K562 (cell line): ENCODE measurements around the gene CTXND1. TPM values are rescaled to one million over a fixed set of nuclear protein-coding genes. Genes with fewer than 3 reads are reported as not detected.

Experiments used
- ATAC-seq: fragments of 200-7000 bp; cut with Tn5 transposase; 3 replicates; pipeline ENCODE4 v1.9.1; 2020; ENCODE audit warnings: moderate library complexity
- BruUV-seq: library from RNA; stranded (reverse); fragments of 400-500 nt; replicated peaks from 2 replicates; lab custom pipeline; 2021; lab: Mats Ljungman, UMichigan
- CTCF ChIA-PET: fragments of 300-600 bp; formaldehyde crosslinking; extraction: SDS; loops from one replicate; lab custom pipeline; 2021; ENCODE audit warnings: low intra/inter-chr PET ratio; lab: Yijun Ruan, JAX
- POLR2A ChIA-PET: fragments of 300-600, 350-650 bp; sonication (Branson Sonifier 250); formaldehyde crosslinking; extraction: SDS; loops from one replicate; lab custom pipeline; 2021; ENCODE audit warnings: antibody characterized with exemption, inconsistent platforms; lab: Yijun Ruan, JAX
- DNase-seq, 4 experiments: peaks; one replicate each; pipeline versions ENCODE4 v3.0.0 to v3.0.0-alpha.2; 2011 to 2018; ENCODE audit warnings: low spot score in 3 of 4, mixed read lengths in 3 of 4; ENCODE audit errors: extremely low read depth in 1 of 4
- FAIRE-seq: peaks from 2 replicates; lab custom pipeline; 2011; peaks lifted over from hg19 to GRCh38; lab: Jason Lieb, UNC
- H2AFZ ChIP-seq: 2 replicates; pipeline ENCODE4 v1.6.0; 2011; ENCODE audit warnings: low read depth, low read length, control low read depth, inconsistent platforms
- H3K27ac ChIP-seq: fragments of 200-600 bp; 3 replicates; pipeline ENCODE4 v1.8.0; 2011; ENCODE audit warnings: low read depth, mild to moderate bottlenecking, control low read depth, inconsistent platforms, low read length, moderate library complexity, mixed read lengths; ENCODE audit errors: extremely low read depth
- H3K27me3 ChIP-seq, 2 experiments: fragments of 300-600 bp in 1 of 2; 2 replicates in 1 of 2; 3 replicates in 1 of 2; pipeline versions ENCODE4 v1.6.0 to v1.8.0; 2011; ENCODE audit warnings: inconsistent platforms in 2 of 2, low read length in 2 of 2, mild to moderate bottlenecking in 1 of 2, mixed read lengths in 1 of 2, moderate library complexity in 1 of 2; ENCODE audit not compliant: control insufficient read depth in 2 of 2, insufficient read depth in 2 of 2
- H3K36me3 ChIP-seq: fragments of 300-600 bp; 3 replicates; pipeline ENCODE4 v1.8.0; 2011; ENCODE audit warnings: mild to moderate bottlenecking, low read length, inconsistent platforms; ENCODE audit not compliant: control insufficient read depth, insufficient read depth
- H3K4me1 ChIP-seq, 2 experiments: fragments of 200-600 bp in 1 of 2; replicated peaks in 1 of 2; 2 replicates in 1 of 2; 3 replicates in 1 of 2; pipeline versions ENCODE4 v1.5.1 to v1.8.0; 2011; ENCODE audit warnings: inconsistent platforms in 2 of 2, low read length in 2 of 2, mild to moderate bottlenecking in 1 of 2, mixed read lengths in 1 of 2, moderate library complexity in 1 of 2; ENCODE audit not compliant: control insufficient read depth in 2 of 2, insufficient read depth in 2 of 2
- H3K4me2 ChIP-seq: 2 replicates; pipeline ENCODE4 v1.6.1; 2011; ENCODE audit warnings: low read length, control low read depth, inconsistent platforms, mixed read lengths; ENCODE audit not compliant: insufficient read depth
- H3K4me3 ChIP-seq: fragments of 200-600 bp; sonication (generic), shearing (Covaris generic); 2 replicates; pipeline ENCODE4 v1.5.1; 2016; ENCODE audit warnings: control low read depth, inconsistent platforms
- H3K79me2 ChIP-seq: fragments of 200-600 bp; 3 replicates; pipeline ENCODE4 v1.8.0; 2011; ENCODE audit warnings: low read length, inconsistent platforms; ENCODE audit not compliant: control insufficient read depth, insufficient read depth
- H3K9ac ChIP-seq, 2 experiments: 2 replicates each; pipeline versions ENCODE4 v1.6.0 to v1.6.1; 2011; ENCODE audit warnings: low read depth in 2 of 2, low read length in 2 of 2, control low read depth in 1 of 2, inconsistent platforms in 1 of 2, mild to moderate bottlenecking in 1 of 2, mixed read lengths in 1 of 2; ENCODE audit not compliant: insufficient read depth in 1 of 2
- H3K9me1 ChIP-seq: one replicate; pipeline ENCODE4 v1.6.0; 2011; ENCODE audit warnings: inconsistent platforms, mild to moderate bottlenecking, low read length, moderate library complexity; ENCODE audit not compliant: control insufficient read depth, insufficient read depth
- H3K9me3 ChIP-seq: replicated peaks from 2 replicates; pipeline ENCODE4 v1.5.1; 2011; ENCODE audit warnings: low read depth, low read length, inconsistent platforms; ENCODE audit not compliant: control insufficient read depth, insufficient read depth
- H4K20me1 ChIP-seq: replicated peaks from 2 replicates; pipeline ENCODE4 v1.6.1; 2011; ENCODE audit warnings: low read length, inconsistent platforms, mixed read lengths; ENCODE audit not compliant: control insufficient read depth, insufficient read depth
- ATF1 ChIP-seq, 2 experiments: fragments of 450-650 bp in 1 of 2; IDR thresholded peaks; 2 replicates each; pipeline ENCODE4 v1.6.1; 2016; ENCODE audit warnings: missing compliant biosample characterization in 1 of 2, missing genetic modification characterization in 1 of 2
- CBFA2T3 ChIP-seq: fragments of 450-650 bp; IDR thresholded peaks from 2 replicates; pipeline ENCODE4 v1.6.1; 2017
- DPF2 ChIP-seq: fragments of 450-650 bp; IDR thresholded peaks from 2 replicates; pipeline ENCODE4 v1.6.1; 2016
- EHMT2 ChIP-seq: fragments of 450-650 bp; IDR thresholded peaks from 2 replicates; pipeline ENCODE4 v1.6.1; 2018; ENCODE audit warnings: antibody characterized with exemption
- ESRRA ChIP-seq: fragments of 450-650 bp; IDR thresholded peaks from 2 replicates; pipeline ENCODE4 v1.6.1; 2014; ENCODE audit warnings: low read depth, mild to moderate bottlenecking, moderate library complexity, borderline replicate concordance
- HCFC1 ChIP-seq: IDR thresholded peaks from 2 replicates; pipeline ENCODE4 v1.6.1; 2012; ENCODE audit warnings: low read depth, low read length, improper control_type of control experiment
- HDAC3 ChIP-seq: fragments of 450-650 bp; IDR thresholded peaks from 2 replicates; pipeline ENCODE4 v1.6.1; 2018; ENCODE audit warnings: borderline replicate concordance, mild to moderate bottlenecking, moderate library complexity; ENCODE audit not compliant: partially characterized antibody
- HLTF ChIP-seq: fragments of 450-650 bp; IDR thresholded peaks from 2 replicates; pipeline ENCODE4 v1.6.1; 2016
- MBD2 ChIP-seq: sonication (generic); IDR thresholded peaks from 2 replicates; pipeline ENCODE4 v1.6.1; 2016; ENCODE audit warnings: low read depth, borderline replicate concordance
- MEF2D ChIP-seq: conservative IDR thresholded peaks from 2 replicates; pipeline ENCODE4 v1.6.1; 2016; ENCODE audit warnings: low read depth, missing genetic modification characterization, missing compliant biosample characterization
- NR1H2 ChIP-seq: sonication (generic); formaldehyde crosslinking; IDR thresholded peaks from 2 replicates; pipeline ENCODE4 v1.4.0; 2020; ENCODE audit warnings: mild to moderate bottlenecking, missing genetic modification reagents
- POLR2AphosphoS2 ChIP-seq: IDR thresholded peaks from 2 replicates; pipeline ENCODE4 v1.6.1; 2012; ENCODE audit warnings: low read length, improper control_type of control experiment
- RUNX1 ChIP-seq: sonication (generic); IDR thresholded peaks from 2 replicates; pipeline ENCODE4 v1.6.1; 2016; ENCODE audit warnings: antibody characterized with exemption, low read depth
- STAT5A ChIP-seq: IDR thresholded peaks from 2 replicates; pipeline ENCODE4 v1.6.1; 2012; ENCODE audit warnings: low read length, inconsistent platforms, borderline replicate concordance
- WGBS: fragments of 100-300 bp; shearing (Covaris generic); methylation state at CpG from one replicate; pipeline ENCODE4 v1.1.6; 2016; ENCODE audit warnings: low coverage, mixed read lengths; ENCODE audit not compliant: insufficient coverage; ENCODE audit errors: missing lambda C conversion rate; 5-methylcytosine and 5-hydroxymethylcytosine counted together
- in situ Hi-C: fragments of 300-500 bp; cut with MboI; formaldehyde crosslinking; loops from 4 replicates; pipeline ENCODE4 v1.15.0; 2018; ENCODE audit warnings: inconsistent platforms, mixed read lengths
- intact Hi-C: fragments of 100-400 bp; cut with micrococcal nuclease; formaldehyde crosslinking; loops from 2 replicates; pipeline ENCODE4 v1.14.2; 2022
- polyA plus RNA-seq, 8 experiments: library from polyadenylated mRNA; depleted of rRNA in 4 of 8; stranded (reverse) in 5 of 8; unstranded in 3 of 8; fragments of >200 nt; fragmentation: Nextera tagmentation in 2 of 8; fragmentation: Illumina TruSeq in 1 of 8; extraction: Ambion mirVana in 2 of 8; extraction: Trizol in 1 of 8; gene quantifications; 2 replicates each; pipeline versions ENCODE4 v1.2.1 to v1.2.3, GENCODE V29; 2011 to 2014; ENCODE audit warnings: inconsistent platforms in 1 of 8, missing spikeins in 1 of 8
- total RNA-seq, 7 experiments: library from RNA; depleted of rRNA in 6 of 7; stranded (reverse); fragments of >200 nt in 6 of 7; fragmentation: Illumina TruSeq in 2 of 7; extraction: Trizol in 2 of 7; gene quantifications; 2 replicates each; pipeline versions ENCODE4 v1.2.1 to v1.2.3, GENCODE V29; 2011 to 2021; ENCODE audit warnings: low replicate concordance in 1 of 7
- TF ChIP-seq, protein P1 (sequence below): fragments of 450-650 bp; IDR thresholded peaks from one replicate; pipeline ENCODE4 v1.6.1; 2018; ENCODE audit warnings: mild to moderate bottlenecking, moderate library complexity; ENCODE audit not compliant: partially characterized antibody
- TF ChIP-seq, protein P2 (sequence below): fragments of 450-650 bp; IDR thresholded peaks from 2 replicates; pipeline ENCODE4 v1.6.1; 2017; ENCODE audit warnings: antibody characterized with exemption
- TF ChIP-seq, protein P3 (sequence below): fragments of 250-450 bp; sonication (Bioruptor Pico); IDR thresholded peaks from 2 replicates; pipeline ENCODE4 v1.5.0; 2020; ENCODE audit warnings: mild to moderate bottlenecking, borderline replicate concordance
- TF ChIP-seq, protein P4 (sequence below): fragments of 250-450 bp; sonication (Bioruptor Pico); IDR thresholded peaks from 2 replicates; pipeline ENCODE4 v1.4.0; 2020; ENCODE audit warnings: borderline replicate concordance

CTXND1 gene
- total and polyA plus RNA-seq, 9 of the 15 experiments (the other 6 are each of a cell fraction or from before 2014, with no cell fraction given): 0.04 TPM; not detected in 7

DNA sequence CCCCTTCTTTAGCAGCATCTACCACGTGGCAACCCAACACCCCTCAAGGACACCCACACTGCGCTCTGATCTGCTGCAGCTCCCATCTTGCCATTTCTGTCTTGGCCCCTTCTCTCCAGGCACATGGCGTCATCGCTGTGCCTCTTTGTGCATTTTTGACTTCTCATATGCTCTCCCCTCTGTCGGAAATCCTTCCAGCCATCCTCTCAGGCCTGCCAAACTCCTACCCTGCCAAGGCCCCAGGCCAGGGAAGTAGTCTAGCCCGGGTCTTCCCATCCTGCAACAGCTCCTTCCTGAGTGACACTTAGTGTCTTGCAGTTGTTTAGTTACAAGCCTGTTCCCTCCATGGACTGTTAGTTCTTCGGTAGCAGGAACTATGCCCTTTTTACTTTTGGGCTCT is 34.0 kb upstream of the CTXND1 start:
- intact Hi-C loops (no loop called here), in situ Hi-C loops (no loop called here)
- no TSS peak for BruUV-seq
- H3K9me3 ChIP-seq: no peaks in the 10 kb centered on the region
- H3K4me3 ChIP-seq: no peak overlapping the region
- H3K79me2 ChIP-seq: no peaks in the 10 kb centered on the region
- 2% methylated on average over 7 of the region's 7 CpGs for WGBS
- no peak overlapping the region for H2AFZ ChIP-seq
- H3K9me1 ChIP-seq: no peaks in the 10 kb centered on the region
- FAIRE-seq: no peak
- H4K20me1 ChIP-seq: no peaks in the 10 kb centered on the region
- no peak overlapping the region for H3K9ac ChIP-seq
- no peaks in the 10 kb centered on the region for H3K4me1 ChIP-seq
- no peak overlapping the region for H3K27ac ChIP-seq
- ATAC-seq: no peak
- no peak overlapping the region for H3K4me2 ChIP-seq
- CTCF ChIA-PET: no interaction called here
- POLR2A ChIA-PET: no interaction called here
- H3K36me3 ChIP-seq: no peaks in the 10 kb centered on the region
- H3K27me3 ChIP-seq: peaks cover 0 to 16% of the 10 kb centered on the region in 2 experiments; a peak in 3 of 5 replicates
- DNase-seq: no peak
- TF ChIP-seq, protein P1, sequence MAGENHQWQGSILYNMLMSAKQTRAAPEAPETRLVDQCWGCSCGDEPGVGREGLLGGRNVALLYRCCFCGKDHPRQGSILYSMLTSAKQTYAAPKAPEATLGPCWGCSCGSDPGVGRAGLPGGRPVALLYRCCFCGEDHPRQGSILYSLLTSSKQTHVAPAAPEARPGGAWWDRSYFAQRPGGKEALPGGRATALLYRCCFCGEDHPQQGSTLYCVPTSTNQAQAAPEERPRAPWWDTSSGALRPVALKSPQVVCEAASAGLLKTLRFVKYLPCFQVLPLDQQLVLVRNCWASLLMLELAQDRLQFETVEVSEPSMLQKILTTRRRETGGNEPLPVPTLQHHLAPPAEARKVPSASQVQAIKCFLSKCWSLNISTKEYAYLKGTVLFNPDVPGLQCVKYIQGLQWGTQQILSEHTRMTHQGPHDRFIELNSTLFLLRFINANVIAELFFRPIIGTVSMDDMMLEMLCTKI: no peak
- TF ChIP-seq HDAC3 (no peak), STAT5A (no peak), POLR2AphosphoS2 (no peak), EHMT2 (no peak), HLTF (no peak), RUNX1 (no peak), CBFA2T3 (no peak), DPF2 (no peak), NR1H2 (no peak), ATF1 (CRISPR knock-in tag; IDR thresholded peaks at IDR 0.05) (no peak), ATF1 (tag; IDR thresholded peaks at IDR 0.05) (no peak), HCFC1 (no peak), MEF2D (no peak), ESRRA (no peak), MBD2 (no peak)
- TF ChIP-seq, protein P2, sequence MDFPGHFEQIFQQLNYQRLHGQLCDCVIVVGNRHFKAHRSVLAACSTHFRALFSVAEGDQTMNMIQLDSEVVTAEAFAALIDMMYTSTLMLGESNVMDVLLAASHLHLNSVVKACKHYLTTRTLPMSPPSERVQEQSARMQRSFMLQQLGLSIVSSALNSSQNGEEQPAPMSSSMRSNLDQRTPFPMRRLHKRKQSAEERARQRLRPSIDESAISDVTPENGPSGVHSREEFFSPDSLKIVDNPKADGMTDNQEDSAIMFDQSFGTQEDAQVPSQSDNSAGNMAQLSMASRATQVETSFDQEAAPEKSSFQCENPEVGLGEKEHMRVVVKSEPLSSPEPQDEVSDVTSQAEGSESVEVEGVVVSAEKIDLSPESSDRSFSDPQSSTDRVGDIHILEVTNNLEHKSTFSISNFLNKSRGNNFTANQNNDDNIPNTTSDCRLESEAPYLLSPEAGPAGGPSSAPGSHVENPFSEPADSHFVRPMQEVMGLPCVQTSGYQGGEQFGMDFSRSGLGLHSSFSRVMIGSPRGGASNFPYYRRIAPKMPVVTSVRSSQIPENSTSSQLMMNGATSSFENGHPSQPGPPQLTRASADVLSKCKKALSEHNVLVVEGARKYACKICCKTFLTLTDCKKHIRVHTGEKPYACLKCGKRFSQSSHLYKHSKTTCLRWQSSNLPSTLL: no peak
- TF ChIP-seq, protein P3, sequence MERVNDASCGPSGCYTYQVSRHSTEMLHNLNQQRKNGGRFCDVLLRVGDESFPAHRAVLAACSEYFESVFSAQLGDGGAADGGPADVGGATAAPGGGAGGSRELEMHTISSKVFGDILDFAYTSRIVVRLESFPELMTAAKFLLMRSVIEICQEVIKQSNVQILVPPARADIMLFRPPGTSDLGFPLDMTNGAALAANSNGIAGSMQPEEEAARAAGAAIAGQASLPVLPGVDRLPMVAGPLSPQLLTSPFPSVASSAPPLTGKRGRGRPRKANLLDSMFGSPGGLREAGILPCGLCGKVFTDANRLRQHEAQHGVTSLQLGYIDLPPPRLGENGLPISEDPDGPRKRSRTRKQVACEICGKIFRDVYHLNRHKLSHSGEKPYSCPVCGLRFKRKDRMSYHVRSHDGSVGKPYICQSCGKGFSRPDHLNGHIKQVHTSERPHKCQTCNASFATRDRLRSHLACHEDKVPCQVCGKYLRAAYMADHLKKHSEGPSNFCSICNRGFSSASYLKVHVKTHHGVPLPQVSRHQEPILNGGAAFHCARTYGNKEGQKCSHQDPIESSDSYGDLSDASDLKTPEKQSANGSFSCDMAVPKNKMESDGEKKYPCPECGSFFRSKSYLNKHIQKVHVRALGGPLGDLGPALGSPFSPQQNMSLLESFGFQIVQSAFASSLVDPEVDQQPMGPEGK (CRISPR knock-in tag): no peak
- TF ChIP-seq, protein P4, sequence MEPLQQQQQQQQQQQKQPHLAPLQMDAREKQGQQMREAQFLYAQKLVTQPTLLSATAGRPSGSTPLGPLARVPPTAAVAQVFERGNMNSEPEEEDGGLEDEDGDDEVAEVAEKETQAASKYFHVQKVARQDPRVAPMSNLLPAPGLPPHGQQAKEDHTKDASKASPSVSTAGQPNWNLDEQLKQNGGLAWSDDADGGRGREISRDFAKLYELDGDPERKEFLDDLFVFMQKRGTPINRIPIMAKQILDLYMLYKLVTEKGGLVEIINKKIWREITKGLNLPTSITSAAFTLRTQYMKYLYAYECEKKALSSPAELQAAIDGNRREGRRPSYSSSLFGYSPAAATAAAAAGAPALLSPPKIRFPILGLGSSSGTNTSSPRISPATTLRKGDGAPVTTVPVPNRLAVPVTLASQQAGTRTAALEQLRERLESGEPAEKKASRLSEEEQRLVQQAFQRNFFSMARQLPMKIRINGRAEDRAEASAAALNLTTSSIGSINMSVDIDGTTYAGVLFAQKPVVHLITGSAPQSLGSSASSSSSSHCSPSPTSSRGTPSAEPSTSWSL: no peak
